Measurements from ENCODE around the gene KLK7.

DNA sequence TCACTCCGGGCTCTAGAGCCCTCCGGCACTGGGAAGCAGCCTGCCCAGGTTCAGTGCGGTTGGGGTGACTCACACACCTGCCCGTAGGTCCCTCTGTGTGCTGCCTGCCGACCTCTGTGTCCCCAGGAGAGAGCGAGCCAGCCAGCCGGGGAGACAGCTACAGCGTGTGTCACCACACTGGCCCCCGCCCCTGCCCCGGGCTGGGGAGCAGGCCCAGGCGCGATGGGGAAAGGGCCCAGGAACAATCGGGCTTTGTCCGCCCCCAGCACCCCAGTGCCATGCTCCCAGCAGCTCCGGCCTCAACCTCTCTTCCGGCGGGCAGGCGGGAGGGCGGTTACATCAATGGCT lies 14.3 kb downstream of the KLK7 start, which contains the start of gene KLK6:
- TF ChIP-seq BHLHE40 (IDR thresholded peaks at IDR 0.05; ENCODE audit: borderline replicate concordance) (no peak), NFRKB (IDR thresholded peaks at IDR 0.05) (no peak), FOXK2 (IDR thresholded peaks at IDR 0.05) (no peak), SUZ12 (IDR thresholded peaks at IDR 0.05) (no peak), SP1 (IDR thresholded peaks at IDR 0.05) (no peak), ARNT (IDR thresholded peaks at IDR 0.05) (no peak), ELF4 (IDR thresholded peaks at IDR 0.05) (no peak), TARDBP (IDR thresholded peaks at IDR 0.05) (no peak)
